GM23338 (cell line): Measurements from ENCODE around the gene JAM3. TPM values are rescaled to one million over a fixed set of nuclear protein-coding genes. Genes with fewer than 3 reads are reported as not detected.

ENCODE experiments used
- ATAC-seq: fragments of 200-7000 bp; cut with Tn5 transposase; 3 replicates; pipeline ENCODE4 v1.9.1; 2020
- DNase-seq: peaks from one replicate; pipeline ENCODE4 v3.0.0-alpha.2; 2015; ENCODE audit warnings: low spot score
- H2AFZ ChIP-seq: fragments of 200-600 bp; sonication (generic); 2 replicates; pipeline ENCODE4 v1.8.0; 2016; ENCODE audit warnings: antibody characterized with exemption, mild to moderate bottlenecking, moderate library complexity
- H3F3A ChIP-seq: fragments of 200-600 bp; sonication (generic); replicated peaks from 2 replicates; pipeline ENCODE4 v1.8.0; 2017; ENCODE audit warnings: antibody characterized with exemption, mixed run types, low read depth
- H3K27ac ChIP-seq: fragments of 200-600 bp; sonication (generic); 2 replicates; pipeline ENCODE4 v1.6.1; 2016; ENCODE audit warnings: low read depth
- H3K27me3 ChIP-seq: fragments of 200-600 bp; sonication (generic); 2 replicates; pipeline ENCODE4 v1.8.0; 2016; ENCODE audit warnings: mild to moderate bottlenecking, mixed run types, moderate library complexity; ENCODE audit not compliant: insufficient read depth
- H3K36me3 ChIP-seq: fragments of 200-600 bp; sonication (generic); 2 replicates; pipeline ENCODE4 v1.8.0; 2016; ENCODE audit warnings: mild to moderate bottlenecking; ENCODE audit not compliant: insufficient read depth
- H3K4me1 ChIP-seq: fragments of 200-600 bp; sonication (generic); 2 replicates; pipeline ENCODE4 v1.8.0; 2016; ENCODE audit warnings: mild to moderate bottlenecking, moderate library complexity; ENCODE audit not compliant: insufficient read depth
- H3K4me2 ChIP-seq: fragments of 200-600 bp; sonication (generic); 2 replicates; pipeline ENCODE4 v1.7.1; 2017; ENCODE audit warnings: mixed run types
- H3K4me3 ChIP-seq: fragments of 200-600 bp; sonication (generic); 2 replicates; pipeline ENCODE4 v1.6.1; 2016; ENCODE audit warnings: mixed run types
- H3K79me2 ChIP-seq: fragments of 200-600 bp; sonication (generic); replicated peaks from 2 replicates; pipeline ENCODE4 v1.8.0; 2017; ENCODE audit warnings: mild to moderate bottlenecking; ENCODE audit not compliant: insufficient read depth
- H3K9me2 ChIP-seq: fragments of 200-600 bp; sonication (generic); 2 replicates; pipeline ENCODE4 v1.8.0; 2017; ENCODE audit not compliant: insufficient read depth
- H4K20me1 ChIP-seq: fragments of 200-600 bp; sonication (generic); replicated peaks from 2 replicates; pipeline ENCODE4 v1.8.0; 2017; ENCODE audit warnings: mild to moderate bottlenecking; ENCODE audit not compliant: insufficient read depth
- H3K27ac Mint-ChIP-seq: 2 replicates; pipeline ENCODE4 v1.8.0; 2020; ENCODE audit warnings: inconsistent platforms, mild to moderate bottlenecking, moderate library complexity, mixed read lengths
- H3K27me3 Mint-ChIP-seq: 3 replicates; pipeline ENCODE4 v1.8.0; 2022; ENCODE audit warnings: low read depth, mild to moderate bottlenecking, moderate library complexity, mixed read lengths, inconsistent platforms; ENCODE audit not compliant: insufficient read depth, poor library complexity
- H3K36me3 Mint-ChIP-seq: 3 replicates; pipeline ENCODE4 v1.8.0; 2021; ENCODE audit warnings: low read depth, mild to moderate bottlenecking, inconsistent platforms, moderate library complexity, mixed read lengths
- H3K4me1 Mint-ChIP-seq: 3 replicates; pipeline ENCODE4 v1.8.0; 2020; ENCODE audit warnings: mild to moderate bottlenecking, inconsistent platforms, mixed read lengths
- H3K4me3 Mint-ChIP-seq: 3 replicates; pipeline ENCODE4 v1.8.0; 2021; ENCODE audit warnings: moderate library complexity, mild to moderate bottlenecking, inconsistent platforms, mixed read lengths
- H3K9me3 Mint-ChIP-seq: 3 replicates; pipeline ENCODE4 v1.8.0; 2020; ENCODE audit warnings: moderate library complexity, mild to moderate bottlenecking, inconsistent platforms, mixed read lengths
- CREB1 ChIP-seq: fragments of 250-450 bp; sonication (Bioruptor Pico); IDR thresholded peaks from 2 replicates; pipeline ENCODE4 v1.5.0; 2020; ENCODE audit warnings: low read depth, mild to moderate bottlenecking, moderate library complexity
- CTCF ChIP-seq, 2 experiments: fragments of 200-600 bp in 1 of 2; sonication (generic) in 1 of 2; conservative IDR thresholded peaks; 2 replicates each; pipeline versions ENCODE4 v1.5.1 to v1.6.1; 2016 to 2017; ENCODE audit warnings: antibody characterized with exemption in 2 of 2, low read depth in 2 of 2, mild to moderate bottlenecking in 2 of 2, moderate library complexity in 1 of 2
- ETS1 ChIP-seq: IDR thresholded peaks from 2 replicates; pipeline ENCODE4 v1.6.1; 2016; ENCODE audit warnings: antibody characterized with exemption
- EZH2 ChIP-seq: fragments of 200-600 bp; sonication (generic); IDR thresholded peaks from one replicate; pipeline ENCODE4 v1.8.0; 2017; ENCODE audit warnings: antibody characterized with exemption, mild to moderate bottlenecking, low read depth; ENCODE audit not compliant: unreplicated experiment
- JUNB ChIP-seq: IDR thresholded peaks from one replicate; pipeline ENCODE4 v1.6.1; 2016; ENCODE audit warnings: antibody characterized with exemption; ENCODE audit not compliant: unreplicated experiment
- POLR2AphosphoS5 ChIP-seq: IDR thresholded peaks from 2 replicates; pipeline ENCODE4 v1.6.1; 2016; ENCODE audit warnings: antibody characterized with exemption, low read depth
- REST ChIP-seq: IDR thresholded peaks from one replicate; pipeline ENCODE4 v1.6.1; 2018; ENCODE audit warnings: antibody characterized with exemption; ENCODE audit not compliant: unreplicated experiment
- ZNF114 ChIP-seq: fragments of 250-450 bp; sonication (Bioruptor Pico); IDR thresholded peaks from 2 replicates; pipeline ENCODE4 v1.5.0; 2020; ENCODE audit warnings: mild to moderate bottlenecking, moderate library complexity
- ZNF331 ChIP-seq: fragments of 250-450 bp; sonication (Bioruptor Pico); IDR thresholded peaks from 2 replicates; pipeline ENCODE4 v1.5.0; 2020; ENCODE audit warnings: low read depth, mild to moderate bottlenecking, moderate library complexity
- polyA plus RNA-seq: library from polyadenylated mRNA; unstranded; fragments of >200 nt; fragmentation: Nextera tagmentation; extraction: Ambion mirVana; gene quantifications from 2 replicates; pipeline ENCODE4 v1.2.1, GENCODE V29; 2016
- total RNA-seq: library from RNA; depleted of rRNA; stranded (reverse); fragments of >200 nt; shearing (Covaris generic); gene quantifications from 2 replicates; pipeline ENCODE4 v1.2.3, GENCODE V29; 2014
- TF ChIP-seq, protein P1 (sequence below): fragments of 250-450 bp; sonication (Bioruptor Pico); IDR thresholded peaks from 2 replicates; pipeline ENCODE4 v1.5.0; 2020; ENCODE audit warnings: mild to moderate bottlenecking, moderate library complexity

JAM3 gene
- total and polyA plus RNA-seq, 2 experiments from 2014 or later, result 14.1 to 41.5 TPM

GRCh38 chr11:134074766-134075165 is 5.9 kb downstream of the JAM3 start:
- H3K9me2 ChIP-seq, result no peaks in the 10 kb centered on the region
- H3K27ac ChIP-seq, result no peak overlapping the region
- H3K36me3 Mint-ChIP-seq, result peaks cover 6% of the 10 kb centered on the region; the same call in 2 of the 3 replicates
- H2AFZ ChIP-seq, result no peak overlapping the region
- H3K4me2 ChIP-seq, result no peak overlapping the region
- peaks cover 8% of the 10 kb centered on the region for H3K27me3 Mint-ChIP-seq
- peaks cover 19% of the 10 kb centered on the region for H3K4me1 Mint-ChIP-seq
- H3K4me3 ChIP-seq, result no peak overlapping the region
- H3K27me3 ChIP-seq, result peaks cover 8% of the 10 kb centered on the region; the same call in 1 of the 2 replicates
- no peak overlapping the region for H3K4me3 Mint-ChIP-seq
- no peaks in the 10 kb centered on the region for H3K9me3 Mint-ChIP-seq
- H3F3A ChIP-seq, result no peaks in the 10 kb centered on the region
- ATAC-seq (no peak), DNase-seq (no peak)
- peaks cover 6% of the 10 kb centered on the region; the same call in 1 of the 2 replicates for H3K4me1 ChIP-seq
- H3K27ac Mint-ChIP-seq, result no peak overlapping the region
- no peaks in the 10 kb centered on the region for H3K36me3 ChIP-seq
- H3K79me2 ChIP-seq, result peaks cover 85% of the 10 kb centered on the region
- TF ChIP-seq EZH2 (no peak), ZNF114 (CRISPR knock-in tag) (no peak), CTCF (conservative IDR thresholded peaks at IDR 0.05; ENCODE audit: low read depth in 2 of 2) (no peak), ZNF331 (CRISPR knock-in tag) (no peak), CREB1 (CRISPR knock-in tag) (no peak), REST (no peak), ETS1 (no peak), POLR2AphosphoS5 (no peak), JUNB (no peak)
- peaks cover 7% of the 10 kb centered on the region; the same call in 1 of the 2 replicates for H4K20me1 ChIP-seq

DNA sequence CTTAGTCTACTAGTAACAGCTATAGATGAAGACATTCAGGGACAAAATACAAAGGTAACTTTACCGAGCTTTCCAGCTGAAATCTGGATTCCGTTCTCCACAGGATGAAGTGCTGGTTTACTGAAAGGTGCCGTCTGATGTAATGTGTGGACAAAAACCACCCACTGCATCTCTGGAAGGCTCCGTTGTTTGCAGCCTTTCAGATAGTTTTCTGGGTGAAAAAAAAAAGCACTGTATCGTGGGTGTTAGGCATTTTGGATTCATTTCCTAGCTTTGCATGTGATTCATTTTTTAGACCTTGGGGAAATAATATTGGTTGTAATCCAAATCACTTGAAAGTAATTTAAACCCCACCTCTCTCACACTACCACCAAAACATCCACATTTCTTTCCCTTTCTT is 10.4 kb downstream of the JAM3 start:
- peaks cover 25% of the 10 kb centered on the region for H3K9me3 Mint-ChIP-seq
- DNase-seq (no peak), ATAC-seq (no peak)
- H3K27me3 Mint-ChIP-seq, result peaks cover 2% of the 10 kb centered on the region
- no peaks in the 10 kb centered on the region for H3K27me3 ChIP-seq
- no peaks in the 10 kb centered on the region for H3F3A ChIP-seq
- no peaks in the 10 kb centered on the region for H3K9me2 ChIP-seq
- no peak overlapping the region for H3K27ac Mint-ChIP-seq
- H3K79me2 ChIP-seq, result peaks cover 83% of the 10 kb centered on the region
- peaks cover 11% of the 10 kb centered on the region for H3K4me1 Mint-ChIP-seq
- no peak overlapping the region for H3K27ac ChIP-seq
- H3K36me3 Mint-ChIP-seq, result peaks cover 33% of the 10 kb centered on the region
- no peak overlapping the region for H2AFZ ChIP-seq
- H3K4me3 ChIP-seq, result no peak overlapping the region
- no peaks in the 10 kb centered on the region for H4K20me1 ChIP-seq
- 0 out of 2 replicates have a peak, but pooled peaks cover 3% of the 10 kb centered on the region for H3K36me3 ChIP-seq
- H3K4me3 Mint-ChIP-seq, result no peak overlapping the region
- H3K4me2 ChIP-seq, result no peak overlapping the region
- H3K4me1 ChIP-seq, result peaks cover 3% of the 10 kb centered on the region; the same call in 1 of the 2 replicates
- TF ChIP-seq, protein P1, sequence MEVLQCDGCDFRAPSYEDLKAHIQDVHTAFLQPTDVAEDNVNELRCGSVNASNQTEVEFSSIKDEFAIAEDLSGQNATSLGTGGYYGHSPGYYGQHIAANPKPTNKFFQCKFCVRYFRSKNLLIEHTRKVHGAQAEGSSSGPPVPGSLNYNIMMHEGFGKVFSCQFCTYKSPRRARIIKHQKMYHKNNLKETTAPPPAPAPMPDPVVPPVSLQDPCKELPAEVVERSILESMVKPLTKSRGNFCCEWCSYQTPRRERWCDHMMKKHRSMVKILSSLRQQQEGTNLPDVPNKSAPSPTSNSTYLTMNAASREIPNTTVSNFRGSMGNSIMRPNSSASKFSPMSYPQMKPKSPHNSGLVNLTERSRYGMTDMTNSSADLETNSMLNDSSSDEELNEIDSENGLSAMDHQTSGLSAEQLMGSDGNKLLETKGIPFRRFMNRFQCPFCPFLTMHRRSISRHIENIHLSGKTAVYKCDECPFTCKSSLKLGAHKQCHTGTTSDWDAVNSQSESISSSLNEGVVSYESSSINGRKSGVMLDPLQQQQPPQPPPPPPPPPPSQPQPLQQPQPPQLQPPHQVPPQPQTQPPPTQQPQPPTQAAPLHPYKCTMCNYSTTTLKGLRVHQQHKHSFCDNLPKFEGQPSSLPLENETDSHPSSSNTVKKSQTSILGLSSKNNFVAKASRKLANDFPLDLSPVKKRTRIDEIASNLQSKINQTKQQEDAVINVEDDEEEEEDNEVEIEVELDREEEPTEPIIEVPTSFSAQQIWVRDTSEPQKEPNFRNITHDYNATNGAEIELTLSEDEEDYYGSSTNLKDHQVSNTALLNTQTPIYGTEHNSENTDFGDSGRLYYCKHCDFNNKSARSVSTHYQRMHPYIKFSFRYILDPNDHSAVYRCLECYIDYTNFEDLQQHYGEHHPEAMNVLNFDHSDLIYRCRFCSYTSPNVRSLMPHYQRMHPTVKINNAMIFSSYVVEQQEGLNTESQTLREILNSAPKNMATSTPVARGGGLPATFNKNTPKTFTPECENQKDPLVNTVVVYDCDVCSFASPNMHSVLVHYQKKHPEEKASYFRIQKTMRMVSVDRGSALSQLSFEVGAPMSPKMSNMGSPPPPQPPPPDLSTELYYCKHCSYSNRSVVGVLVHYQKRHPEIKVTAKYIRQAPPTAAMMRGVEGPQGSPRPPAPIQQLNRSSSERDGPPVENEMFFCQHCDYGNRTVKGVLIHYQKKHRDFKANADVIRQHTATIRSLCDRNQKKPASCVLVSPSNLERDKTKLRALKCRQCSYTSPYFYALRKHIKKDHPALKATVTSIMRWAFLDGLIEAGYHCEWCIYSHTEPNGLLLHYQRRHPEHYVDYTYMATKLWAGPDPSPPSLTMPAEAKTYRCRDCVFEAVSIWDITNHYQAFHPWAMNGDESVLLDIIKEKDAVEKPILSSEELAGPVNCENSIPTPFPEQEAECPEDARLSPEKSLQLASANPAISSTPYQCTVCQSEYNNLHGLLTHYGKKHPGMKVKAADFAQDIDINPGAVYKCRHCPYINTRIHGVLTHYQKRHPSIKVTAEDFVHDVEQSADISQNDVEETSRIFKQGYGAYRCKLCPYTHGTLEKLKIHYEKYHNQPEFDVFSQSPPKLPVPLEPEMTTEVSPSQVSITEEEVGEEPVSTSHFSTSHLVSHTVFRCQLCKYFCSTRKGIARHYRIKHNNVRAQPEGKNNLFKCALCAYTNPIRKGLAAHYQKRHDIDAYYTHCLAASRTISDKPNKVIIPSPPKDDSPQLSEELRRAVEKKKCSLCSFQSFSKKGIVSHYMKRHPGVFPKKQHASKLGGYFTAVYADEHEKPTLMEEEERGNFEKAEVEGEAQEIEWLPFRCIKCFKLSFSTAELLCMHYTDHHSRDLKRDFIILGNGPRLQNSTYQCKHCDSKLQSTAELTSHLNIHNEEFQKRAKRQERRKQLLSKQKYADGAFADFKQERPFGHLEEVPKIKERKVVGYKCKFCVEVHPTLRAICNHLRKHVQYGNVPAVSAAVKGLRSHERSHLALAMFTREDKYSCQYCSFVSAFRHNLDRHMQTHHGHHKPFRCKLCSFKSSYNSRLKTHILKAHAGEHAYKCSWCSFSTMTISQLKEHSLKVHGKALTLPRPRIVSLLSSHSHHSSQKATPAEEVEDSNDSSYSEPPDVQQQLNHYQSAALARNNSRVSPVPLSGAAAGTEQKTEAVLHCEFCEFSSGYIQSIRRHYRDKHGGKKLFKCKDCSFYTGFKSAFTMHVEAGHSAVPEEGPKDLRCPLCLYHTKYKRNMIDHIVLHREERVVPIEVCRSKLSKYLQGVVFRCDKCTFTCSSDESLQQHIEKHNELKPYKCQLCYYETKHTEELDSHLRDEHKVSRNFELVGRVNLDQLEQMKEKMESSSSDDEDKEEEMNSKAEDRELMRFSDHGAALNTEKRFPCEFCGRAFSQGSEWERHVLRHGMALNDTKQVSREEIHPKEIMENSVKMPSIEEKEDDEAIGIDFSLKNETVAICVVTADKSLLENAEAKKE (CRISPR knock-in tag), result no peak
- TF ChIP-seq EZH2, result no peak
